ENCODE data around the gene WDR1. TPM values are rescaled to one million over a fixed set of nuclear protein-coding genes. Genes with fewer than 3 reads are reported as not detected.

The WDR1 gene
- total RNA-seq, 1 experiment from 2014 or later = 367 TPM

GRCh38 chr4:10096978-10097335 lies 19.6 kb downstream of the WDR1 start:
- Histone ChIP-seq H2BK12ac (ENCODE audit: insufficient read length, low read depth, low read length) (no peak overlapping the region), H3K79me1 (ENCODE audit: insufficient read depth, low read depth, low read length, poor library complexity, severe bottlenecking) (peaks cover 7% of the 10 kb centered on the region), H3K56ac (ENCODE audit: insufficient read length, low read depth, low read length) (no peak overlapping the region), H3K4me2 (ENCODE audit: insufficient read depth, insufficient read length, low read length) (no peak overlapping the region), H2BK20ac (ENCODE audit: low read depth, low read length, poor library complexity, severe bottlenecking) (no peak overlapping the region), H3K9me3 (ENCODE audit: control insufficient read depth, low read depth, low read length) (no peaks in the 10 kb centered on the region), H3K23ac (ENCODE audit: insufficient read length, low read depth, low read length) (no peak overlapping the region), H3K27me3 (ENCODE audit: insufficient read depth, low read length) (no peaks in the 10 kb centered on the region), H2BK5ac (ENCODE audit: insufficient read length, low read length) (no peak overlapping the region), H3K18ac (ENCODE audit: insufficient read length, low read depth, low read length) (no peak overlapping the region), H3K9ac (ENCODE audit: extremely low read depth, insufficient read length, low read length) (no peak overlapping the region), H4K91ac (ENCODE audit: insufficient read length, low read depth, low read length) (no peak overlapping the region), H2BK120ac (ENCODE audit: low read depth, low read length, poor library complexity, severe bottlenecking) (no peak overlapping the region), H3K79me2 (ENCODE audit: insufficient read depth, low read length) (peaks cover 7% of the 10 kb centered on the region; the same call in 1 of the 2 replicates), H2BK15ac (ENCODE audit: low read depth, low read length) (no peak overlapping the region), H2AK5ac (ENCODE audit: insufficient read length, low read length) (no peak overlapping the region), H3K4ac (ENCODE audit: low read depth, low read length) (no peak overlapping the region), H4K5ac (ENCODE audit: insufficient read length, low read depth, low read length) (no peak overlapping the region), H3K14ac (ENCODE audit: insufficient read depth, low read length) (no peak overlapping the region), H3K23me2 (ENCODE audit: insufficient read length, low read depth, low read length, poor library complexity, severe bottlenecking) (no peaks in the 10 kb centered on the region), H4K8ac (replicated peaks; ENCODE audit: insufficient read length, low read depth, low read length) (no peak overlapping the region), H2AFZ (ENCODE audit: low read length) (no peak overlapping the region), H3K4me1 (ENCODE audit: insufficient read depth, low read length) (no peaks in the 10 kb centered on the region; the same call in 1 of the 2 replicates), H3T11ph (ENCODE audit: low read length) (no peak overlapping the region), H3K27ac (ENCODE audit: insufficient read length, low read depth, low read length) (no peak overlapping the region), H4K20me1 (ENCODE audit: control insufficient read depth, insufficient read depth, insufficient read length) (no peaks in the 10 kb centered on the region)
- TF ChIP-seq, protein P1, sequence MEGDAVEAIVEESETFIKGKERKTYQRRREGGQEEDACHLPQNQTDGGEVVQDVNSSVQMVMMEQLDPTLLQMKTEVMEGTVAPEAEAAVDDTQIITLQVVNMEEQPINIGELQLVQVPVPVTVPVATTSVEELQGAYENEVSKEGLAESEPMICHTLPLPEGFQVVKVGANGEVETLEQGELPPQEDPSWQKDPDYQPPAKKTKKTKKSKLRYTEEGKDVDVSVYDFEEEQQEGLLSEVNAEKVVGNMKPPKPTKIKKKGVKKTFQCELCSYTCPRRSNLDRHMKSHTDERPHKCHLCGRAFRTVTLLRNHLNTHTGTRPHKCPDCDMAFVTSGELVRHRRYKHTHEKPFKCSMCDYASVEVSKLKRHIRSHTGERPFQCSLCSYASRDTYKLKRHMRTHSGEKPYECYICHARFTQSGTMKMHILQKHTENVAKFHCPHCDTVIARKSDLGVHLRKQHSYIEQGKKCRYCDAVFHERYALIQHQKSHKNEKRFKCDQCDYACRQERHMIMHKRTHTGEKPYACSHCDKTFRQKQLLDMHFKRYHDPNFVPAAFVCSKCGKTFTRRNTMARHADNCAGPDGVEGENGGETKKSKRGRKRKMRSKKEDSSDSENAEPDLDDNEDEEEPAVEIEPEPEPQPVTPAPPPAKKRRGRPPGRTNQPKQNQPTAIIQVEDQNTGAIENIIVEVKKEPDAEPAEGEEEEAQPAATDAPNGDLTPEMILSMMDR (conservative IDR thresholded peaks at IDR 0.05) = no peak
- WGBS (ENCODE audit: extremely low coverage, insufficient read length, low lambda C conversion rate) = no CpG with 5 or more reads among the region's 9 CpGs
- Mint-ChIP-seq H3K4me1 (peaks cover 36 to 39% of the 10 kb centered on the region in 2 experiments), H3K9me3 (no peaks in the 10 kb centered on the region), H3K27ac (peak overlapping the region in 1 of 3 experiments; percentile 61; a peak in 3 of 7 replicates), H3K4me3 (no peak overlapping the region), H3K27me3 (ENCODE audit: low read depth) (no peaks in the 10 kb centered on the region; the same call in 1 of the 2 replicates), H3K36me3 (ENCODE audit: insufficient read depth in 1 of 3, low read depth in 3 of 3) (peaks cover 54 to 96% (median 92%) of the 10 kb centered on the region in 3 experiments; a peak in 6 of 7 replicates)
- no peak for DNase-seq

Measured in H9 (cell line).